ENCODE results near the gene NKD1. TPM values are rescaled to one million over a fixed set of nuclear protein-coding genes. Genes with fewer than 3 reads are reported as not detected.
A peak's percentile ranks its signal among the peaks of the same experiment; 100 is the strongest.

The NKD1 gene
- total RNA-seq, 1 experiment from 2014 or later: 14.2 TPM

- DNase-seq (ENCODE audit: low read depth): no peak
These were observed 97.5 kb downstream of the NKD1 start for GRCh38 chr16:50645563-50646220.

GRCh38 chr16:50646345-50646744, 98.1 kb downstream of the NKD1 start:
- no peak for DNase-seq (ENCODE audit: low read depth)

- DNase-seq (ENCODE audit: low read depth): no peak
These were observed 103.7 kb downstream of the NKD1 start for GRCh38 chr16:50651835-50652438.

GRCh38 chr16:50652836-50653425, 104.7 kb downstream of the NKD1 start:
- DNase-seq (ENCODE audit: low read depth): no peak

- no peak for DNase-seq (ENCODE audit: low read depth)
These were observed 105.7 kb downstream of the NKD1 start for GRCh38 chr16:50653633-50654519.

GRCh38 chr16:50655558-50656055, 107.4 kb downstream of the NKD1 start:
- DNase-seq (ENCODE audit: low read depth): no peak

- DNase-seq (ENCODE audit: low read depth): peak; percentile 61
These were observed 109.0 kb downstream of the NKD1 start for GRCh38 chr16:50657241-50657640.

GRCh38 chr16:50659806-50660205, 111.6 kb downstream of the NKD1 start:
- no peak for DNase-seq (ENCODE audit: low read depth)

GRCh38 chr16:50662306-50662940, 114.2 kb downstream of the NKD1 start:
- no peak for DNase-seq (ENCODE audit: low read depth)

GRCh38 chr16:50664270-50664669, 116.1 kb downstream of the NKD1 start:
- DNase-seq (ENCODE audit: low read depth): no peak

GRCh38 chr16:50665128-50665878, 117.1 kb downstream of the NKD1 start:
- peak; percentile 70 for DNase-seq (ENCODE audit: low read depth)

GRCh38 chr16:50666658-50667496, 118.7 kb downstream of the NKD1 start:
- no peak for DNase-seq (ENCODE audit: low read depth)

GRCh38 chr16:50667497-50668367, 119.5 kb downstream of the NKD1 start:
- DNase-seq (ENCODE audit: low read depth): no peak

GRCh38 chr16:50668368-50669008, 120.3 kb downstream of the NKD1 start:
- DNase-seq (ENCODE audit: low read depth): no peak

GRCh38 chr16:50669741-50670140, 121.5 kb downstream of the NKD1 start:
- DNase-seq (ENCODE audit: low read depth): no peak

GRCh38 chr16:50670476-50670875, 122.3 kb downstream of the NKD1 start:
- no peak for DNase-seq (ENCODE audit: low read depth)

- DNase-seq (ENCODE audit: low read depth): peak; percentile 45
These were observed 123.6 kb downstream of the NKD1 start for GRCh38 chr16:50671644-50672260.

All from RPMI7951 (cell line).